ENCODE results near the gene LARP6. TPM values are rescaled to one million over a fixed set of nuclear protein-coding genes. Genes with fewer than 3 reads are reported as not detected.

Gene LARP6
- total RNA-seq, 1 experiment from 2014 or later = 35.9 TPM

DNA sequence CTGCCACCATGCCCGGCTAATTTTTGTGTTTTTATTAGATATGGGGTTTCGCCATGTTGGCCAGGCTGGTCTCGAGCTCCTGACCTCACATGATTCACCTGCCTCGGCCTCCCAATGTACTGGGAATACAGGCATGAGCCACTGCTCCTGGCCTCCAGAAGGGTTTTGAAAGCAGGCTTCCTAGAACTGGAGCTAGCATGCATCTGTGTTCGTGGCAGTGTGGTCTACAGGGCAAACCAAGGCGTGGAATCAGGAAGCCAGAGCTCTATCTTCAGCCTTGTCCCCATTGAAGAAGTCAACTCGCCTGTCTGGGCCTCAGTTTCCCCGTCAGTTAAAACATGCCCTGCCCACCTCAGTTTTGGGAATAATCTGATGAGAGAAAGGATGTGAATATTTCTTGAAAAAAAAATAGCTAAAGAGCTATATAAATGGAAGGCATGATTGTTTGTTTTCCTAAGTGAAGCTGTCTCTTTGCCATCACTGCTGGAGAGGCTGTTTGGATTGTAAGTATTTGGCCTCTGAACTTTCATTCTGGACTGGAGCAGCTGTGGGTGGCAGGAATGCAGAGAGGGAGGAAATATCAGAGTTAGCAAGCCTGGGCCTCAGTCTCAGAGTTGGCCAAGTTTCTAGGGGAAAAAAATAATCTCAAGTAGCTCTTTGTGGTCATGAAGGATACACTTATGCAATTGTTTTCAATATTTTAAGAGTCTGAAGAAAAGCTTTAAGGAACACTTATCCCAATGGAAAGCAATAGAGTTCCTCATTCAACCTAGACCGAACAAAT, 54.1 kb downstream of the LARP6 start:
- TF ChIP-seq RAD21 (IDR thresholded peaks at IDR 0.05; ENCODE audit: low read depth) (no peak), CEBPB (IDR thresholded peaks at IDR 0.05; ENCODE audit: low read depth) (no peak), TCF7L2 (IDR thresholded peaks at IDR 0.05; ENCODE audit: borderline replicate concordance, extremely low read depth, insufficient read depth, insufficient read length) (no peak), SRF (IDR thresholded peaks at IDR 0.05; ENCODE audit: low read depth) (no peak), POLR2A (IDR thresholded peaks at IDR 0.05; ENCODE audit: borderline replicate concordance, extremely low read depth, insufficient read depth, insufficient read length) (no peak)
- POLR2A ChIA-PET = interaction anchor here (1.3 kb wide), 1 partner anchor 12 kb away, joined by 5 read pairs; no protein-coding TSS in a partner anchor
- Histone ChIP-seq H3K36me3 (ENCODE audit: control insufficient read depth in 1 of 2, insufficient read depth in 2 of 2, low read length in 2 of 2) (no peaks in the 10 kb centered on the region), H3K9ac (ENCODE audit: low read length) (no peak overlapping the region), H3K27me3 (ENCODE audit: insufficient read depth, low read length) (no peaks in the 10 kb centered on the region), H3K4me2 (ENCODE audit: low read length) (peak overlapping the region; percentile 13), H3K79me2 (ENCODE audit: insufficient read depth, low read length) (no peaks in the 10 kb centered on the region), H4K20me1 (ENCODE audit: insufficient read depth) (no peaks in the 10 kb centered on the region), H3K9me2 (ENCODE audit: insufficient read depth) (no peaks in the 10 kb centered on the region), H3K9me3 (ENCODE audit: control insufficient read depth in 1 of 2, insufficient read depth in 1 of 2, low read depth in 1 of 2, low read length in 2 of 2) (no peaks in the 10 kb centered on the region), H3K27ac (ENCODE audit: low read depth, low read length) (no peak overlapping the region), H2AFZ (ENCODE audit: low read depth, low read length, poor library complexity, severe bottlenecking) (peak overlapping the region; percentile 39), H3K4me3 (replicated peaks in 1 of 2; ENCODE audit: low read depth in 1 of 2, low read length in 2 of 2) (no peak overlapping the region), H3K4me1 (ENCODE audit: control insufficient read depth in 1 of 2, insufficient read depth in 2 of 2, low read length in 2 of 2) (peaks cover 19 to 44% of the 10 kb centered on the region in 2 experiments)
- RAD21 ChIA-PET (ENCODE audit: low non-redundant PET in 1 of 2, low total read pairs in 2 of 2, uncharacterized antibody in 2 of 2, unreplicated experiment in 2 of 2) = no interaction called here
- intact Hi-C loops (cut with micrococcal nuclease) = no loop called here
- no TSS peak for BruUV-seq (replicated peaks)
- ATAC-seq (no peak), DNase-seq (ENCODE audit: low read depth, low spot score) (no peak)
- CTCF ChIA-PET = interaction anchor here (1.3 to 1.5 kb wide), 2 partner anchors 12 to 25 kb away, joined by 4 to 6 read pairs; no protein-coding TSS in a partner anchor

DNA sequence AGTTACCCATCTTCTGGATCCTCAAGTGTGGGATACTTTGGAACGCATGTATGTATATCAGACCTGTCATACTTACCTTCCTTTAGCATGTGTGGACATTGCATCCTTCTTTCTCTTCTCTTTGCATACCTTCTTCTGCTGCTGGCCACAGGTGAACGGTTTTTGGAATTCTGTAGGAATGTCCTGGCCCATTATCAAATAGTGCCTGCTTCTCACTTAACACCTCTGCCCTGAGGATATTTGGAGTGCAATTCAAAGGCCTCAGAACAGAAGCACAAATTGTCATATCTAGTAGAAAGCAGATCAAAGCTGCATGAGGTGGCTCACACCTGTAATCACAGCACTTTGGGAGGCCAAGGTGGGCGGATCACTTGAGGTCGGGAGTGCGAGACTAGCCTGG, 56.5 kb downstream of the LARP6 start:
- ATAC-seq = no peak
- ChIA-PET POLR2A (no interaction called here), RAD21 (ENCODE audit: low non-redundant PET in 1 of 2, low total read pairs in 2 of 2, uncharacterized antibody in 2 of 2, unreplicated experiment in 2 of 2) (no interaction called here), CTCF (interaction anchor here (1.4 to 1.5 kb wide), 2 partner anchors 14 to 15 kb away, joined by 3 to 6 read pairs; no protein-coding TSS in a partner anchor)
- intact Hi-C loops (cut with micrococcal nuclease) = no loop called here
- Histone ChIP-seq H4K20me1 (ENCODE audit: insufficient read depth) (no peaks in the 10 kb centered on the region), H3K9ac (ENCODE audit: low read length) (no peak overlapping the region), H3K27me3 (ENCODE audit: insufficient read depth, low read length) (no peaks in the 10 kb centered on the region), H3K36me3 (ENCODE audit: control insufficient read depth in 1 of 2, insufficient read depth in 2 of 2, low read length in 2 of 2) (no peaks in the 10 kb centered on the region), H3K4me3 (replicated peaks in 1 of 2; ENCODE audit: low read depth in 1 of 2, low read length in 2 of 2) (no peak overlapping the region), H3K9me3 (ENCODE audit: control insufficient read depth in 1 of 2, insufficient read depth in 1 of 2, low read depth in 1 of 2, low read length in 2 of 2) (no peaks in the 10 kb centered on the region), H3K4me2 (ENCODE audit: low read length) (no peak overlapping the region), H3K27ac (ENCODE audit: low read depth, low read length) (no peak overlapping the region), H3K9me2 (ENCODE audit: insufficient read depth) (no peaks in the 10 kb centered on the region), H3K4me1 (ENCODE audit: control insufficient read depth in 1 of 2, insufficient read depth in 2 of 2, low read length in 2 of 2) (peaks cover 23 to 65% of the 10 kb centered on the region in 2 experiments), H2AFZ (ENCODE audit: low read depth, low read length, poor library complexity, severe bottlenecking) (no peak overlapping the region), H3K79me2 (ENCODE audit: insufficient read depth, low read length) (no peaks in the 10 kb centered on the region)
- BruUV-seq (replicated peaks) = no TSS peak
- no peak for DNase-seq (ENCODE audit: low read depth, low spot score)
- TF ChIP-seq JUND (IDR thresholded peaks at IDR 0.05) = no peak
- TF ChIP-seq, protein P1, sequence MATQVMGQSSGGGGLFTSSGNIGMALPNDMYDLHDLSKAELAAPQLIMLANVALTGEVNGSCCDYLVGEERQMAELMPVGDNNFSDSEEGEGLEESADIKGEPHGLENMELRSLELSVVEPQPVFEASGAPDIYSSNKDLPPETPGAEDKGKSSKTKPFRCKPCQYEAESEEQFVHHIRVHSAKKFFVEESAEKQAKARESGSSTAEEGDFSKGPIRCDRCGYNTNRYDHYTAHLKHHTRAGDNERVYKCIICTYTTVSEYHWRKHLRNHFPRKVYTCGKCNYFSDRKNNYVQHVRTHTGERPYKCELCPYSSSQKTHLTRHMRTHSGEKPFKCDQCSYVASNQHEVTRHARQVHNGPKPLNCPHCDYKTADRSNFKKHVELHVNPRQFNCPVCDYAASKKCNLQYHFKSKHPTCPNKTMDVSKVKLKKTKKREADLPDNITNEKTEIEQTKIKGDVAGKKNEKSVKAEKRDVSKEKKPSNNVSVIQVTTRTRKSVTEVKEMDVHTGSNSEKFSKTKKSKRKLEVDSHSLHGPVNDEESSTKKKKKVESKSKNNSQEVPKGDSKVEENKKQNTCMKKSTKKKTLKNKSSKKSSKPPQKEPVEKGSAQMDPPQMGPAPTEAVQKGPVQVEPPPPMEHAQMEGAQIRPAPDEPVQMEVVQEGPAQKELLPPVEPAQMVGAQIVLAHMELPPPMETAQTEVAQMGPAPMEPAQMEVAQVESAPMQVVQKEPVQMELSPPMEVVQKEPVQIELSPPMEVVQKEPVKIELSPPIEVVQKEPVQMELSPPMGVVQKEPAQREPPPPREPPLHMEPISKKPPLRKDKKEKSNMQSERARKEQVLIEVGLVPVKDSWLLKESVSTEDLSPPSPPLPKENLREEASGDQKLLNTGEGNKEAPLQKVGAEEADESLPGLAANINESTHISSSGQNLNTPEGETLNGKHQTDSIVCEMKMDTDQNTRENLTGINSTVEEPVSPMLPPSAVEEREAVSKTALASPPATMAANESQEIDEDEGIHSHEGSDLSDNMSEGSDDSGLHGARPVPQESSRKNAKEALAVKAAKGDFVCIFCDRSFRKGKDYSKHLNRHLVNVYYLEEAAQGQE (IDR thresholded peaks at IDR 0.05; ENCODE audit: low read depth) = no peak
- TF ChIP-seq POLR2AphosphoS5 (IDR thresholded peaks at IDR 0.05; ENCODE audit: low read depth, low read length) = no peak
- TF ChIP-seq EGR1 (IDR thresholded peaks at IDR 0.05; ENCODE audit: low read depth) = no peak
- TF ChIP-seq SIN3A (IDR thresholded peaks at IDR 0.05; ENCODE audit: low read depth) = no peak
- TF ChIP-seq, protein P2, sequence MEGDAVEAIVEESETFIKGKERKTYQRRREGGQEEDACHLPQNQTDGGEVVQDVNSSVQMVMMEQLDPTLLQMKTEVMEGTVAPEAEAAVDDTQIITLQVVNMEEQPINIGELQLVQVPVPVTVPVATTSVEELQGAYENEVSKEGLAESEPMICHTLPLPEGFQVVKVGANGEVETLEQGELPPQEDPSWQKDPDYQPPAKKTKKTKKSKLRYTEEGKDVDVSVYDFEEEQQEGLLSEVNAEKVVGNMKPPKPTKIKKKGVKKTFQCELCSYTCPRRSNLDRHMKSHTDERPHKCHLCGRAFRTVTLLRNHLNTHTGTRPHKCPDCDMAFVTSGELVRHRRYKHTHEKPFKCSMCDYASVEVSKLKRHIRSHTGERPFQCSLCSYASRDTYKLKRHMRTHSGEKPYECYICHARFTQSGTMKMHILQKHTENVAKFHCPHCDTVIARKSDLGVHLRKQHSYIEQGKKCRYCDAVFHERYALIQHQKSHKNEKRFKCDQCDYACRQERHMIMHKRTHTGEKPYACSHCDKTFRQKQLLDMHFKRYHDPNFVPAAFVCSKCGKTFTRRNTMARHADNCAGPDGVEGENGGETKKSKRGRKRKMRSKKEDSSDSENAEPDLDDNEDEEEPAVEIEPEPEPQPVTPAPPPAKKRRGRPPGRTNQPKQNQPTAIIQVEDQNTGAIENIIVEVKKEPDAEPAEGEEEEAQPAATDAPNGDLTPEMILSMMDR (IDR thresholded peaks at IDR 0.05 in 2 of 3, conservative IDR thresholded peaks at IDR 0.05 in 1 of 3; ENCODE audit: borderline replicate concordance in 1 of 3, insufficient read depth in 1 of 3, low read depth in 2 of 3, low read length in 2 of 3) = no peak
- TF ChIP-seq, protein P3, sequence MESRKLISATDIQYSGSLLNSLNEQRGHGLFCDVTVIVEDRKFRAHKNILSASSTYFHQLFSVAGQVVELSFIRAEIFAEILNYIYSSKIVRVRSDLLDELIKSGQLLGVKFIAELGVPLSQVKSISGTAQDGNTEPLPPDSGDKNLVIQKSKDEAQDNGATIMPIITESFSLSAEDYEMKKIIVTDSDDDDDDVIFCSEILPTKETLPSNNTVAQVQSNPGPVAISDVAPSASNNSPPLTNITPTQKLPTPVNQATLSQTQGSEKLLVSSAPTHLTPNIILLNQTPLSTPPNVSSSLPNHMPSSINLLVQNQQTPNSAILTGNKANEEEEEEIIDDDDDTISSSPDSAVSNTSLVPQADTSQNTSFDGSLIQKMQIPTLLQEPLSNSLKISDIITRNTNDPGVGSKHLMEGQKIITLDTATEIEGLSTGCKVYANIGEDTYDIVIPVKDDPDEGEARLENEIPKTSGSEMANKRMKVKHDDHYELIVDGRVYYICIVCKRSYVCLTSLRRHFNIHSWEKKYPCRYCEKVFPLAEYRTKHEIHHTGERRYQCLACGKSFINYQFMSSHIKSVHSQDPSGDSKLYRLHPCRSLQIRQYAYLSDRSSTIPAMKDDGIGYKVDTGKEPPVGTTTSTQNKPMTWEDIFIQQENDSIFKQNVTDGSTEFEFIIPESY (IDR thresholded peaks at IDR 0.05; ENCODE audit: extremely low read depth, insufficient replicate concordance, low read length) = no peak

All from HCT116 (cell line).